Dedifferentiated amniotic fluid mesenchymal stem cell (primary cell): ENCODE measurements around the gene RPL36AL.

Experiments used
- DNase-seq: peaks from one replicate; pipeline ENCODE4 v3.0.0-alpha.2; 2016; ENCODE audit errors: extremely low spot score

The RPL36AL gene

GRCh38 chr14:49581209-49582112 is 39.0 kb downstream of the RPL36AL start:
- no peak for DNase-seq

DNA sequence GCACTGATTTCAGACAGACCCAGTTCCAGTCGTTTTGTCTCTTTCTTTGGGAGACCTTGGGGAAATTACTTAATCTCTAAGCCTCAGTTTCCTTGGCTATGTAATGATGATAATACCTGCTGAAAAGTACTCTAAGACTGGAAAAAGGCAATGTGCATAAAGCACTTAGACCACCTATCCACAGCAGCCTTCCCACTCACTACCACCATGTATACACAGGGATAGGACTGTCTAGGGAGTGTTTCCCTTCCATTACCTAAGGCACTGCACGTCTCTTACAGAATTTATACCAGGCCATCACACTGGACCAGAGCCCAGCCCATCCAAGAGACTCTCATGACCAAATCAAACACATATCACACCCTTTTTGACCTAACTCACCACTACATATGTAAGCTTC is 40.6 kb downstream of the RPL36AL start:
- DNase-seq = no peak

DNA sequence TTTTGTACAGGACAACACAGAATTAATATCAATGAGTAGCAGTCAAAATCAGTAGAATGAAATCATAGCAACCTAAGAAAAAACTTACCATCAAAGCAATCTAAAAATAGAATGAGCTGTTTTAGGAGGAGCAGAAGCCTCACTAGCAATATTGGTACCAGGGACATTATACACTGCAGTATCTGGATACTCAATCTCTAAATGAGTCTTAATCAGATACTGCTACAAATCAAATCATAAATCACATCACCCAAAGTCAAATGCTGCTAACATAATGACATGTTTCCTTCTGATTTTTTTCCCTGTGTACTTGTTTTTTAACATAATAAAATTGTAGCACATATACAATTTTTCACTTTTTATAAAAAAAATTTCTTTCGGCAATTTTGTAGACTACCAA is 42.3 kb downstream of the RPL36AL start:
- no peak for DNase-seq

- DNase-seq = no peak
Observed at GRCh38 chr14:49574038-49574437, 46.4 kb downstream of the RPL36AL start.

GRCh38 chr14:49569281-49569680 is 51.1 kb downstream of the RPL36AL start:
- DNase-seq = no peak
